Sigmoid colon (tissue), 4 donors: Measurements from ENCODE around the gene PRKAG2.

Source experiments
- EP300 ChIP-seq, 4 donors: sonication (generic); formaldehyde crosslinking; IDR thresholded peaks; one replicate each; pipeline ENCODE4 v1.6.1; 2017; ENCODE audit warnings: antibody characterized with exemption in 4 of 4
- POLR2A ChIP-seq, 2 donors: fragments of 450-650 bp; IDR thresholded peaks; one replicate each; pipeline ENCODE4 v1.6.1; 2016; ENCODE audit warnings: antibody characterized with exemption in 2 of 2, mild to moderate bottlenecking in 2 of 2, moderate library complexity in 2 of 2
- POLR2AphosphoS5 ChIP-seq, 4 donors: sonication (generic); formaldehyde crosslinking; IDR thresholded peaks; one replicate each; pipeline ENCODE4 v1.6.1; 2017; ENCODE audit warnings: antibody characterized with exemption in 4 of 4
- TF ChIP-seq, protein P1 (sequence below), 4 experiments: fragments of 450-650 bp in 3 of 4; fragments of 200-600 bp in 1 of 4; IDR thresholded peaks; one replicate each; pipeline ENCODE4 v1.5.1; 2016 to 2019; ENCODE audit warnings: antibody characterized with exemption in 4 of 4, mild to moderate bottlenecking in 3 of 4, moderate library complexity in 2 of 4

DNA sequence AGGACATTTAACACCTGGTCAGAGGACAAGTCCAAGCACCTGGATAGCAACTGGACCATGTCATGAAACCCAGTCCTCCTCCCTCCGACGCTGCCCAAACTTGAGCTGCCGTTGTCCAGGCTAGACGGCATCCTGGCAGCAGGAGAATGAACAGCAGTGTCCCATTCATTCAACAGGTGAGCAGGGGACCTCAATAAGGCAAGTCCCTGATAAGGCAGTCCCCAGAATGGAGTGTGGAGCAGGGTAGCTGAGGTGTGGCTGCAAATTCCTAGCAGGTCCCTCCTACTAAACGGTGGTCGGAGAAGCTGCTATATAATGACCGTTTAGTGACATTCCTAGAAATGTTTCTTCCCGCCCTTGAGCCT lies 169.8 kb downstream of the PRKAG2 start:
- TF ChIP-seq, protein P1, sequence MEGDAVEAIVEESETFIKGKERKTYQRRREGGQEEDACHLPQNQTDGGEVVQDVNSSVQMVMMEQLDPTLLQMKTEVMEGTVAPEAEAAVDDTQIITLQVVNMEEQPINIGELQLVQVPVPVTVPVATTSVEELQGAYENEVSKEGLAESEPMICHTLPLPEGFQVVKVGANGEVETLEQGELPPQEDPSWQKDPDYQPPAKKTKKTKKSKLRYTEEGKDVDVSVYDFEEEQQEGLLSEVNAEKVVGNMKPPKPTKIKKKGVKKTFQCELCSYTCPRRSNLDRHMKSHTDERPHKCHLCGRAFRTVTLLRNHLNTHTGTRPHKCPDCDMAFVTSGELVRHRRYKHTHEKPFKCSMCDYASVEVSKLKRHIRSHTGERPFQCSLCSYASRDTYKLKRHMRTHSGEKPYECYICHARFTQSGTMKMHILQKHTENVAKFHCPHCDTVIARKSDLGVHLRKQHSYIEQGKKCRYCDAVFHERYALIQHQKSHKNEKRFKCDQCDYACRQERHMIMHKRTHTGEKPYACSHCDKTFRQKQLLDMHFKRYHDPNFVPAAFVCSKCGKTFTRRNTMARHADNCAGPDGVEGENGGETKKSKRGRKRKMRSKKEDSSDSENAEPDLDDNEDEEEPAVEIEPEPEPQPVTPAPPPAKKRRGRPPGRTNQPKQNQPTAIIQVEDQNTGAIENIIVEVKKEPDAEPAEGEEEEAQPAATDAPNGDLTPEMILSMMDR (IDR thresholded peaks at IDR 0.05) = no peak
- no peak for TF ChIP-seq EP300 (IDR thresholded peaks at IDR 0.05)
- TF ChIP-seq POLR2AphosphoS5 (IDR thresholded peaks at IDR 0.05) = no peak
- no peak for TF ChIP-seq POLR2A (IDR thresholded peaks at IDR 0.05)
